WTC11 (cell line): ENCODE results near the gene PRDX1.

ENCODE experiments used
- CTCF ChIP-seq: fragments of 200-600 bp; IDR thresholded peaks from 2 replicates; pipeline ENCODE4 v1.8.0; 2022; ENCODE audit warnings: antibody characterized with exemption
- GTF2I ChIP-seq: fragments of 250-450 bp; sonication (Bioruptor Pico); conservative IDR thresholded peaks from 2 replicates; pipeline ENCODE4 v1.4.0; 2021; ENCODE audit warnings: mild to moderate bottlenecking
- TF ChIP-seq, protein P1 (sequence below): fragments of 250-450 bp; sonication (Bioruptor Pico); IDR thresholded peaks from 2 replicates; pipeline ENCODE4 v1.9.0; 2021; ENCODE audit warnings: moderate library complexity, mild to moderate bottlenecking, inconsistent platforms, borderline replicate concordance

DNA sequence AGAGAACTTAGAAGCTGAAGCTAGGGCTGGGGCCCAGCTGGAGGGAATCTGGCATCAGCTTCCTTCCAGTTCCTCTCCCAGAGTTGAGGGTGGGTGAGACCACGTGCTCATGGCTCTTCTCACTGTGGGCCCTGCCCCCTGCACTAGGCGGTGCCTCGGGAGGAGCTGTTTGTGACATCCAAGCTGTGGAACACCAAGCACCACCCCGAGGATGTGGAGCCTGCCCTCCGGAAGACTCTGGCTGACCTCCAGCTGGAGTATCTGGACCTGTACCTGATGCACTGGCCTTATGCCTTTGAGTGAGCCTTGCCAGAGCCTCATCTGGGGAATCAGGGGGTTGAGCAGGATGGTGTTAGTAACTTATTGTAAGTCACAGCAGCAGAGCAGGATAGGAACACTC lies 45.0 kb upstream of the PRDX1 start:
- TF ChIP-seq CTCF (no peak), GTF2I (CRISPR knock-in tag) (no peak)
- TF ChIP-seq, protein P1, sequence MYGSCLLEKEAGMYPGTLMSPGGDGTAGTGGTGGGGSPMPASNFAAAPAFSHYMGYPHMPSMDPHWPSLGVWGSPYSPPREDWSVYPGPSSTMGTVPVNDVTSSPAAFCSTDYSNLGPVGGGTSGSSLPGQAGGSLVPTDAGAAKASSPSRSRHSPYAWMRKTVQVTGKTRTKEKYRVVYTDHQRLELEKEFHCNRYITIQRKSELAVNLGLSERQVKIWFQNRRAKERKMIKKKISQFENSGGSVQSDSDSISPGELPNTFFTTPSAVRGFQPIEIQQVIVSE (CRISPR knock-in tag): no peak
